ENCODE data around the gene TBL1X.

TBL1X gene

GRCh38 chrX:9668537-9668936, 203.7 kb downstream of the TBL1X start:
- DNase-seq (ENCODE audit: low read depth) = peak; percentile 34

DNA sequence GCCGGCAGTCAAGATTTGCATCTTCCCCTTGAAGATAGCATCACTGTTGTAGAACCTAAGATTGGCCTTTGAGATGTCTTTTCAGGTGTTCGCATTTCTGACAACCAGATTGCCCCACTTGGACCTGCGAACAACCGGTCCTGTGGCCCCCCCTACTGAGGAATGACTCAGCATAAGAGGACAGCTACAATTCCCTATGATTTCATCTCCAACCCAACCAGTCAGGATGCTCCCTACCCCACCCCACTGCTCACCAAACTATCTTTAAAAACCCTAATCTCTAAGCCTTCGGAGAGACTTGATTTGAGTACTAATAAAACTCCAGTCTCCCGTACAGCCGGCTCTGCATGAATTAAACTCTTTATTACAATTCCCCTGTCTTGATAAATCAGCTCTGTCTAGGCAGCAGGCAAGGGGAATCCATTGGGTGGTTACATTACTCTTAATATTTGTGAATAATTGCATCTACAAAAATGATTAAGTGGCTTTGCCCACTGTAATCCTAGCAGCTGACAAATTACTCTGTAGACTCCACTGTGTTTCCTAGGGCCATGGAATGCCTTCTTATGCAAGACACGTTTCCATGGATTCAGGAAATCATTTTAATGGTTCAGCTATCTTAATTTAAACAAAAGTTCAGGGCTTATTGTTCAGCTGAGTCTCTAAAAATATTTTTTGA, 205.4 kb downstream of the TBL1X start:
- peak; percentile 59 for DNase-seq (ENCODE audit: low read depth)

DNA sequence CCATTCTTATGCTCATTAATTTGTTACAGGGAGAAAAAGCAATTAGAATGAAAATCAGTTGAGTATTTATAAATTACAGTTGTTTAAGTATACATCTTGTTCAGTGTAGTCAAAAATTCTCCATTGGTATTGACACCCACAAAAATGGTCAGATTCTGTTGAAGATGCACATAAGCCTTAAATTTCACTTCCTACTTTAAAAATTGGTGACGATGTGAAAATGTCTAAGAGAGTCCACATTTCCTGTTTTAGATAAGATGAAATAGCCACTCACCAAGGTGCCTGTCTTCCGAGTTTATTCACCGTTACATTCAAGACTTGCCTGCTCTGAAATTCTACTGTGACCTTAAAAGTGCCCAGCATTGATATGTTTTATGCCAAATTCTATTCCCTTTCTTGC, 207.1 kb downstream of the TBL1X start:
- no peak for DNase-seq (ENCODE audit: low read depth)

DNA sequence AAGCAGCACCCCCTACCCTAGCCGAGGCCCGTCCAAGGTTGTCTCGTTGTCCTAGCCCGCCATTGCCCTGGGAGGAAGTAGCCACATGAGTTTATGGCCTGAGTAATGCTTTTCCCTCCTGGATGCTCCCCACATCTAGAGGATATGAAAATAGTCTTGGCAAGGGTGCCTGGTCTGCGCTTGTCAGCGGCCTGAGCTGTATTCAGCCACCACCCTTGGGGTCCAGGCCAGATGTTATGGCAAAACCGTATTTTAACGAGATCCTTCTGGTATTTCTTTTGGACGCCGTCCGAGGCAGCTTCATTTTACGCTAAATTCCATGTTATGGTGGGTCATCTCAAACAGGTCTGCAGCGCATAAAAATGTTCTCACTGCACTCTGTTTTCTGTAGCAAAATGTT, 211.4 kb downstream of the TBL1X start:
- peak; percentile 31 for DNase-seq (ENCODE audit: low read depth)

DNA sequence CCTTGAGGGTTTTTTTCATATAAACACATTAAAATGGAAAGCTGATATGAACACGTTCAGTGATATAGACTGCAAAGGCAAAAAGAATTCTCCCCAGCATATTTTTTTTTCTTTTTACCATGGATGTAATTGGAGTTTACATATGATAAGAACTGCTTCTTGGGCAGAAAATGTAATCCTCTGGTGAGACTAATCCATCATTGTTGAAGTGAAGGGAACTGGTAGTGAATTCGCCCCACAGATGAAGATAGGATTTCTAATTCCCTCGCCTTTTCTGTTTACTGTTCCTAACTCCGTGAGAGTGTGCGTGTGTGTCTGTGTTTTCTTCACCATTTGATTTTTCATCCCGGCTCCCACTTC, 211.9 kb downstream of the TBL1X start:
- DNase-seq (ENCODE audit: low read depth) = no peak

- DNase-seq (ENCODE audit: low read depth) = no peak
Observed at GRCh38 chrX:9677098-9677739, 212.4 kb downstream of the TBL1X start.

DNA sequence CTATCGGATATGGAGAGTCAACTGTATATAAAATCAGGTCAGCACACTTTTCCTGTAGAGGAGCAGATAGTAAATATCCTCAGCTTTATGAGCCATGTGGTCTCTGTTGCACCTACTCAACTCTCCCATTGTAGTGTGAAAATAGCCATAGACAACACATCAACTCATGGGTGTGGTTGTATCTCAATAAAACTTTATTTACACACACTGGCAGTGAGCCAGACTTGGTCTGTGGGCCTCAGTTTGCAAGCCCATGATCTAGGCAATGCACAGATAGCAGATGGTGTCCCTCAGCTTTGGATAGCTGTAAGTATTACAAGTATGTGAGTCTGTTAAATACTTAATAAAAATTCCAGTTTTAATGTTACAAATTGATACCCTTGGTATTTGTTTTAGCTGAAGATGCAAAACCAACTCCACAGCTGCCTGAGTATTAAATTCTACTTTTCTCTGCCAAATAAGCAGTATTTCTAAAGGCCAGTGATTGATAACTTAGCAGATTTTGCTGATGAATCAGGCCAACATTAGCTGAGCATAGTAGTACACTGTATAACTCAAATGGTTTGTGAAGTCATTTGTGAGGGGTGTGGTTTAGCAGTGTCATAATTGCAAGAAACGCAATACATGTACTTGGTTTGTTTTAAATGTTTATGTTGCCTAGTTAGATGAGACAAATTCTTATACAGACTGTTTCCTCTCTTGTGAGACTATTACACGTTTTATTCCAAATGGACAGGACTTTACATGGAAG, 213.5 kb downstream of the TBL1X start:
- DNase-seq (ENCODE audit: low read depth) = no peak

DNA sequence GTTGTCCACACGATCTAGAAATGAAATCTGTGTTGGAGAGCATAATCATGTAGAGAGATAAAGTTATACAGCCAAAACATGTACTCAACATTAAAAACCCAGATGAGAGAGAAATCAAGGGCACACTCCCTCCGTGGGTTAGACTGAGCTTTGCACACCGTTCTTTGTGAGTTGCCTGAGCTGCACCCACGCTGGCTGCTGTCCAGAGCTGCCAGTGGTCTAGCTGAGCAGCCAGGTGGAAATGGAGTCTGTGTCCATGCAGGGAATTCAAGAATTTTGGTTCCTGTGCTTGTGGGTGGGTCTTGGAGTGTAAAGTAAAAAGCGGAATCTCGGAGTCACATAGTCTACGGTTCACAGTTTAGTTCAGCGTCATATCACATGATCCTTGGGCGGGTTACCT, 216.2 kb downstream of the TBL1X start:
- no peak for DNase-seq (ENCODE audit: low read depth)

DNA sequence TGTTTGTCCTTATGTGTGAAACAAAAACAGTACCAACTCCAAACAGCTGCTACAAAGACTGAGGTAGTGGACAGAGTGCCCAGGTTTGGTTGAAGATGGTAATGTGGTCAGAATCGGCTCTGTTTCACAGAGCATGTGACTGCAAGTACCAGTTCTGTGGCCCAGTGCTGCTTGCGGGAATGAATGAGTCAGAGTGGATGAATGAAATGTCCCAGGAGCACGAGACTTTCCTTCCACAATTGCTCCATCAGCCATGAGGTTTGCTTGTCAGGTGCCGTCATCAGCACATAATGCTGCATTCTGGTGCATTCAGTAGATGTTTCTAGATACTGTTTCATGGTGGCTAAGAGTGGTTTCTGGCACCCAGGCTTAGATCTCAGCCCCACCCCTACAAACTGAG, 216.6 kb downstream of the TBL1X start:
- DNase-seq (ENCODE audit: low read depth) = peak; percentile 37

DNA sequence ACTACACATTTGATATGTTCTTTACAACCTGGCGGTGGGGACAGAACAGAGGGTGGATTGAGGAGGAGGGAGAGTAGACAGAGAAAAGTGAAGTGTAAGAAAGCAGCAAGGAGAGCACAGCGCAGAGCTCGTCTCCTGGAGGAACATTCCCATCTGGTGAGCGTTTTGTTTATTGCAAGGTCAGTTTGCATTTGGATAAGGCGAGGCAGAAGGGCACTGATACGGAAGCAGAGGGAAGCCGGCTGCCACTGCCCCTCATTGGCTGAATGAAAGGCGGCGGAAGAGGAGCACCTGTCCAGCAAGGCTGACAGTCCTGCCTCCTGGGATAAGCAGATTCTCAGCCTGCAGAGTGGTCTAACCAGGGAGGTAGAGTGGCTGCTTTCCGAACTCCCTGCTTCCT, 217.6 kb downstream of the TBL1X start:
- DNase-seq (ENCODE audit: low read depth) = peak; percentile 22

DNA sequence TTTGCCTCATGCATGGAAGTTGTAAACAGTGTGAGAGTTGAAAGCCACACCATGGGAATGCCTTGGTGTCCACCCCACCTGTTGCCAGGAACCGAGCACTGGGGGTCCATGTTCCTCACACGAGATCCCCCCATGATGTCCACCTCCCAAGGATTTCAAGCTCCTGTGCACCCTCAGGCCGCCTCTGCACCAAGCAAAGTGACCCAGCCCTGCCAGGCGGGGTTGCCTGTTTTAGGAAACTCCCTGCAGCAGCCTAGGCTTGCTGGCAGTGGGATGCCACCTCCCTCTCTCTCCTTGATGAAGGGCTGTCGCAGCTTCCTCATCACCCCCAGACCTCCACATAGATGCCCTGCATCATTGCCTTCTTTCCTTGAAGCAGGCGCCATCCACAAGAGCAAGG, 218.0 kb downstream of the TBL1X start:
- DNase-seq (ENCODE audit: low read depth) = no peak

- DNase-seq (ENCODE audit: low read depth) = no peak
Observed at GRCh38 chrX:9683350-9683749, 218.5 kb downstream of the TBL1X start.

DNA sequence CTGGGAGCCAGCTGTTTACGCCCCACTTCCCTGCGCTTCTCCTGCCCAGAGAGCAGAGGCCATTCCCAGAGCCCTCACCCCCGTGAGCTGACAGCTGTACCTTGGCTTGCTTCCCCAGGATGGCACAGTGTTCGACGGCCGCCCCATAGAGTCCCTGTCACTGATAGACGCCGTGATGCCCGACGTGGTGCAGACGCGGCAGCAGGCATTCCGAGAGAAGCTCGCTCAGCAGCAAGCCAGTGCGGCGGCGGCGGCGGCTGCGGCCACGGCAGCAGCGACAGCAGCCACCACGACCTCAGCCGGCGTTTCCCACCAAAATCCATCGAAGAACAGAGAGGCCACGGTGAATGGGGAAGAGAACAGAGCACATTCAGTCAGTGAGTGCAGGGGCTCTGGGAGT, 223.0 kb downstream of the TBL1X start:
- no peak for DNase-seq (ENCODE audit: low read depth)

- DNase-seq (ENCODE audit: low read depth) = no peak
Observed at GRCh38 chrX:9688833-9689232, 224.0 kb downstream of the TBL1X start.

GRCh38 chrX:9690046-9690445, 225.2 kb downstream of the TBL1X start:
- no peak for DNase-seq (ENCODE audit: low read depth)

DNA sequence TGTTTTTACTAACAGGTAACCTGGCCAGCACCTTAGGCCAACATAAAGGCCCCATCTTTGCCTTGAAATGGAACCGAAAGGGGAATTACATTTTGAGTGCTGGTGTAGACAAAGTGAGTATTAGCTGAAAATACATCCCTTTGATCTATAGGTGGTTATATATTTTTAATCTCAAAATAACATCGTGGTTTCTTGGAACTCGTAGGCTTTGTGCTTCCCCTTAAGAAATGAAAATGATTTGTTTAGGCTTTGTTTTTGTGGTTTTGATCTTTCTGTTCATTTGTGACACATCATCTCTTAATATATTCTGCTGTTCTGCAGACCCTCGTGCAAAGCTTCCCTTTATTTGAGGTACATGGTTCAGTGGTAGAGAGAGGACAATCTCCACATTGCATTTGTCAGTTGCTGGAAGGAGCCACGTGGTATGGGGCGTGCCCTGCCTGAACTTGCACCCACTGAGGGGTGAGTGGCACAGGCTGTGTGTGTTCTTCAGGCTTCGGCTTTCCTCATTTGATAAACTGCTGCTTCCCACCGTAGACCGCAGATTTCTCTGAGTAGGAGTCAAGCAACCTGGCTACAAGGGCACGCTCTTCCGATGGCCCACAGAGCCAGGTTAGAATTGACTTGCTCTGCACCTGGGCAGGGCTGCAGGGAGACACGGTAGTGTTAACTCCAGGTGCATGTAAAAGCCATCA, 228.6 kb downstream of the TBL1X start:
- no peak for DNase-seq (ENCODE audit: low read depth)

- no peak for DNase-seq (ENCODE audit: low read depth)
Observed at GRCh38 chrX:9698576-9698975, 233.7 kb downstream of the TBL1X start.

DNA sequence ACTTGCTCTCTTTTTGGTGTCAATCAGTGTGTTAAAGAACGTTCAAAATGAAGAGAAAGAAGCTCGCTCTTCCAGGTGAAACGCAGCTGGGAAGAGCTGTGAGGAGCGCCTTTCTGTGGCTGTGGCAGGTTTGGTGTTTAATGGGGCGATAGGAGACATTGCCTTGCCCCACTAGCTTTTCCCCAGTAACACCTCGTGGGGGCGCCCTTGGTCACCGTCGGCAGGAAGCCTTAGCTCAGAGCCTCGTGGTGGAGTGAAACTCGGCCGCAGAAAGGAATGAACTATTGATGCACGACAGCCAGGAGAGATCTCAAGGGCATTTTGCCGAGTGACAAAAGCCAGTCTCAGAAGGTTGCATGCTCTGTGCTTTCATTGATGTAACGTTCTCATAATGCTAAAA, 235.7 kb downstream of the TBL1X start:
- no peak for DNase-seq (ENCODE audit: low read depth)

GRCh38 chrX:9701790-9702189, 236.9 kb downstream of the TBL1X start:
- no peak for DNase-seq (ENCODE audit: low read depth)

- DNase-seq (ENCODE audit: low read depth) = no peak
Observed at GRCh38 chrX:9703406-9703805, 238.5 kb downstream of the TBL1X start.

DNA sequence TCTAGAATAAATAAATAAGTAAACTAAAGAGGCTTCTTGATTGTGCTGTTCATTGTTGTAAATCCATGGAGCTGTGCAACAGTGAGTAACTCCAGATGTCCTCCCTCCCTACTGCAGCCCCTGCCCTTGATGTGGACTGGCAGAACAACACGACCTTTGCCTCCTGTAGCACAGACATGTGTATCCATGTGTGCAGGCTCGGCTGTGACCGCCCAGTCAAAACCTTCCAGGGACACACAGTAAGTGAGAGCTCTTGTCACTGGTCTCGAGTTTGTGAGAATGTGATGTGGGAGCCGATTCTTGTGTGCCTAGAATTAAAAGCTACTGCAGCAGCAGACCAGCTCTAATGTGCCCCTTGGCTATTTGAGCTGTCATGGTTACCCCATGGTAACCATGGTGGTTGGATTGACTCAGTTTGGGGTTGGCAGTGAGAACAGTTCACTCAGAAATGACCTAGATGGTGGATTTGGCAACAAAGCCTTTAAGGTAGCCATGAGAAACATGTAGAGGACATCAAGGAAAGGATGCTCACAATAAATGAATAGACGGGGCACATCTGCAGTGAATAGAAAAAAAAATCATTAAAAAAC, 240.1 kb downstream of the TBL1X start:
- DNase-seq (ENCODE audit: low read depth) = no peak

DNA sequence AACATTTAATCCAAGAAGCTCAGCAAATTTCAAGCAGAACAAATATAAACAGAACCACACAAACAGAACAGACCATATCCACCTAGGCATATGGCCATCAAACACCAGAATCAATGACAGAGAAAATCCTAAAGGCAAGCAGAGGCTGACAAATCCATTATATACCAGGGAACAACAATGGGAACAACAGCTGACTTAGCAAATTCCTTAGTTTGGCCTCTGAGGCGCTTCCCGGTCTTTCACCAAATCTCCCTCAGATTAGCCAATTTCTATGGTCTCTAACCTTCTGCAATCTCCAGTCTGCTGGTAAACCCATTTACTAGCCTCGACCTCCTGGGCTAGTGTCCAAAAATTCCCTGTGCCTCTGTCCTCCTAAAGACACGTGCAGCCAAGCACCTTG, 241.6 kb downstream of the TBL1X start:
- DNase-seq (ENCODE audit: low read depth) = no peak

All from fibroblast of gingiva (primary cell).